AG10803 (cell line): ENCODE results near the gene DNAI4.
A peak's percentile ranks its signal among the peaks of the same experiment; 100 is the strongest.

ENCODE experiments used
- DNase-seq: peaks from one replicate; pipeline ENCODE4 v3.0.0; 2010; ENCODE audit warnings: low read depth
- H3K4me3 ChIP-seq: 2 replicates; pipeline ENCODE4 v1.5.1; 2011; ENCODE audit warnings: mild to moderate bottlenecking, low read length, control low read depth
- TF ChIP-seq, protein P1 (sequence below): conservative IDR thresholded peaks from 2 replicates; pipeline ENCODE4 v1.5.1; 2011; ENCODE audit warnings: mild to moderate bottlenecking, low read length, control low read depth, inconsistent platforms

The DNAI4 gene

DNA sequence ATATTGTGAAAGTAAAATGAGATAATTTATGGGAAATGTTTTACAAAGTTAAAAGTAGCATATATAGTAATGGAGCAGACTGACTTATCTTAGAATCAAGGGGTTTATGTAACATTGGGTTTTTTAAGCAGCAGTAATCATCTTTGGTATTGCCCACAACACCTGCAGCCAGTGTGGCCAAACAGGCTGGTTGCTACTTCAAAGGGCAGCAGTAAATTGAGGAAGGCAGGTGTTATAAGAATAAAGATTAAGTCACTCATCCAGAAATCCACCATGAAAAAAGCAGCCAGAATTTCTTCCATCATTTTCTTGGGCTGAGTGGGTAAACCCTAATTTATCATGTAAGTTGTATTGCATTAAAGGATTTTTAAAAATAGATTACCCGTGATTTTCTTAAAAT is 155.7 kb downstream of the DNAI4 start:
- DNase-seq: no peak
- H3K4me3 ChIP-seq: no peak overlapping the region

DNA sequence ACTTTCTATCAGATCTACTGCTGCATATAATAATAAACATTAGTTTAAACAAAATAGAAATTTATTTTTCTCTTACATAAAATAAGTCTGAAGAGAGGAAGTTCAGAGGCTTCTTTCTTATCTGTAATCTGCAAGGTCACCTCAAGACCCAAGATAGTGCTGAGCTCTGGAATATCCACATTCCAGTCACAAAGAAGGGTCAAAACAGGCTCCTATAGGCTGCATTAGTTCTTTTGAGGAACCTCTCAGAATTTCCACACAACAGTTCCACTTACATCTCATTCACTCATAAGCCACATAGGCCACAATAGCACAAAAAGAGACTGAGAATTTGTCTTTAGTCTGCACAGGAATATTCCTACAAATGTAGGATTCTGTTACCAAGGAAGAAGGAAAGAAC is 157.0 kb downstream of the DNAI4 start:
- DNase-seq: no peak
- TF ChIP-seq, protein P1, sequence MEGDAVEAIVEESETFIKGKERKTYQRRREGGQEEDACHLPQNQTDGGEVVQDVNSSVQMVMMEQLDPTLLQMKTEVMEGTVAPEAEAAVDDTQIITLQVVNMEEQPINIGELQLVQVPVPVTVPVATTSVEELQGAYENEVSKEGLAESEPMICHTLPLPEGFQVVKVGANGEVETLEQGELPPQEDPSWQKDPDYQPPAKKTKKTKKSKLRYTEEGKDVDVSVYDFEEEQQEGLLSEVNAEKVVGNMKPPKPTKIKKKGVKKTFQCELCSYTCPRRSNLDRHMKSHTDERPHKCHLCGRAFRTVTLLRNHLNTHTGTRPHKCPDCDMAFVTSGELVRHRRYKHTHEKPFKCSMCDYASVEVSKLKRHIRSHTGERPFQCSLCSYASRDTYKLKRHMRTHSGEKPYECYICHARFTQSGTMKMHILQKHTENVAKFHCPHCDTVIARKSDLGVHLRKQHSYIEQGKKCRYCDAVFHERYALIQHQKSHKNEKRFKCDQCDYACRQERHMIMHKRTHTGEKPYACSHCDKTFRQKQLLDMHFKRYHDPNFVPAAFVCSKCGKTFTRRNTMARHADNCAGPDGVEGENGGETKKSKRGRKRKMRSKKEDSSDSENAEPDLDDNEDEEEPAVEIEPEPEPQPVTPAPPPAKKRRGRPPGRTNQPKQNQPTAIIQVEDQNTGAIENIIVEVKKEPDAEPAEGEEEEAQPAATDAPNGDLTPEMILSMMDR: no peak
- no peak overlapping the region for H3K4me3 ChIP-seq

More for the DNA sequence above, 155.7 kb downstream of the DNAI4 start:
- TF ChIP-seq, protein P1: no peak

DNA sequence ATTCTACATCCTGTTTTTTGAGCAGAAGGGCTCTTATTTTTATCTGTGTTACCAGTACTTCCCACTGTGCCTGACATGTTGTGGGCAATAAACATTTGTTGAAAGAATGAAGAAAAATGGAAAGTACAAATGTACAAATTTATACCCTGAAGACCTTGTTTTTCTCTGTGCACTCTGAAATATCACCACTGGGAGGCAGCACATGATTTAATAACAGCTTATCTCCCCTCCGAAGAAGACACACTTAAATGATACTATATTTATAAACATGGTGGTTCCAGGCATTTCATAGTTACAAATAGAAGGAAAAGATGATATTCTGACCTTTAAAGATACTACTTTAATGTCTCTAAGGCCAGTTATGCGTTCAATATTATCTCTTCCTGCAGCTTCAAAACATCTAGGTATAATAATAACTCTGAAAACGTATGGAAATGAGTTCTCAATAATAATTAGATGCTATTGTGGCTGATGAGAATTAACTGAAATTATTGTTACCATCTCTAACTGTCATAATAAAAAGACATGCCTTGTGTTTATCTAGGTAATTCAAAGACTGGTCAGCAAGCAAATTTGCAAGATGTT is 159.6 kb downstream of the DNAI4 start:
- H3K4me3 ChIP-seq: no peak overlapping the region
- TF ChIP-seq, protein P1: peak; percentile 81
- peak; percentile 65 for DNase-seq
